GM19467 (cell line): ENCODE data around the gene FAM114A2.
"Not testable (repeated sequence)": the region's sequence is repeated elsewhere in the genome, so short reads cannot be mapped to it uniquely, and the experiment has no call there.

ENCODE experiments used
- ATAC-seq: cut with Tn5 transposase; IDR thresholded peaks from one replicate; pipeline ENCODE4 v1.9.1; 2021; ENCODE audit warnings: mild to moderate bottlenecking, moderate library complexity; ENCODE audit not compliant: unreplicated experiment

FAM114A2 gene

GRCh38 chr5:154038707-154039457, at the start of gene FAM114A2, which contains the start of gene MFAP3:
FAM114A2 (minus strand) TSS chr5:154038910; CDS start chr5:154034953, 3,957 bp downstream.
MFAP3 (plus strand) TSS chr5:154038967; CDS start chr5:154049723, 10,756 bp downstream.
- peak; percentile 98 for ATAC-seq

- ATAC-seq: no peak
These were observed 48.5 kb upstream of the FAM114A2 start for GRCh38 chr5:154087260-154087659.

GRCh38 chr5:154086641-154087040, 47.9 kb upstream of the FAM114A2 start:
- no peak for ATAC-seq

GRCh38 chr5:154086146-154086545, 47.4 kb upstream of the FAM114A2 start:
- no peak for ATAC-seq

GRCh38 chr5:154084062-154084639, 45.4 kb upstream of the FAM114A2 start:
- ATAC-seq: no peak

GRCh38 chr5:154081246-154081645, 42.5 kb upstream of the FAM114A2 start:
- no peak for ATAC-seq

- no peak for ATAC-seq
These were observed 39.6 kb upstream of the FAM114A2 start for GRCh38 chr5:154078272-154078671.

GRCh38 chr5:154077696-154078095, 39.0 kb upstream of the FAM114A2 start:
- ATAC-seq: no peak

GRCh38 chr5:154076240-154076922, 37.7 kb upstream of the FAM114A2 start:
- no peak for ATAC-seq

GRCh38 chr5:154072414-154073171, 33.9 kb upstream of the FAM114A2 start:
- peak; percentile 95 for ATAC-seq

GRCh38 chr5:154071799-154072413, 33.2 kb upstream of the FAM114A2 start:
- ATAC-seq: no peak

GRCh38 chr5:154069854-154070253, 31.1 kb upstream of the FAM114A2 start:
- not testable (repeated sequence) for ATAC-seq

- ATAC-seq: no peak
These were observed 27.3 kb upstream of the FAM114A2 start for GRCh38 chr5:154065971-154066370.

GRCh38 chr5:154063372-154063771, 24.7 kb upstream of the FAM114A2 start:
- ATAC-seq: no peak

GRCh38 chr5:154060606-154061005, 21.9 kb upstream of the FAM114A2 start:
- ATAC-seq: no peak

GRCh38 chr5:154059583-154059982, 20.9 kb upstream of the FAM114A2 start:
- no peak for ATAC-seq

GRCh38 chr5:154059039-154059430, 20.3 kb upstream of the FAM114A2 start:
- ATAC-seq: peak; percentile 63

GRCh38 chr5:154058055-154059038, 19.6 kb upstream of the FAM114A2 start:
- peak; percentile 60 for ATAC-seq

- ATAC-seq: no peak
These were observed 16.5 kb upstream of the FAM114A2 start for GRCh38 chr5:154055201-154055600.
